Gastrocnemius medialis (tissue), 4 donors: Measurements from ENCODE around the gene VPS52.

ENCODE experiments used
- CTCF ChIP-seq, 5 experiments: fragments of 450-650 bp in 3 of 5; fragments of 200-600 bp in 2 of 5; sonication (generic) in 2 of 5; IDR thresholded peaks in 4 of 5; conservative IDR thresholded peaks in 1 of 5; 1 replicate in 4 of 5; 2 replicates in 1 of 5; pipeline ENCODE4 v1.5.1; 2016 to 2019; ENCODE audit warnings: antibody characterized with exemption in 5 of 5, mild to moderate bottlenecking in 3 of 5, moderate library complexity in 3 of 5
- POLR2A ChIP-seq, 2 donors: fragments of 450-650 bp; IDR thresholded peaks; one replicate each; pipeline ENCODE4 v1.6.1; 2017; ENCODE audit warnings: antibody characterized with exemption in 2 of 2, mild to moderate bottlenecking in 2 of 2, moderate library complexity in 2 of 2

GRCh38 chr6:33203443-33204164 lies 68.1 kb downstream of the VPS52 start:
- TF ChIP-seq CTCF (IDR thresholded peaks at IDR 0.05 in 4 of 5, conservative IDR thresholded peaks at IDR 0.05 in 1 of 5) = no peak
- no peak for TF ChIP-seq POLR2A (IDR thresholded peaks at IDR 0.05)
